CD4-positive, alpha-beta T cell (primary cell): ENCODE measurements around the gene C1R. TPM values are rescaled to one million over a fixed set of nuclear protein-coding genes. Genes with fewer than 3 reads are reported as not detected.

Source experiments
- ATAC-seq: fragments of 200-7000 bp; cut with Tn5 transposase; one replicate; pipeline ENCODE4 v1.10.0; 2022; ENCODE audit warnings: mild to moderate bottlenecking; ENCODE audit not compliant: poor library complexity
- CTCF ChIA-PET: fragments of 350-600 bp; sonication (Branson Sonifier 250); formaldehyde crosslinking; loops from one replicate; lab custom pipeline; 2021; ENCODE audit warnings: antibody characterized with exemption, inconsistent platforms; lab: Charles Lee
- POLR2A ChIA-PET: fragments of 350-600 bp; sonication (Branson Sonifier 250); formaldehyde crosslinking; loops from one replicate; lab custom pipeline; 2021; ENCODE audit warnings: antibody characterized with exemption, inconsistent platforms; lab: Charles Lee
- DNase-seq, 14 experiments: peaks; one replicate each; pipeline ENCODE4 v3.0.0-alpha.2; 2013 to 2020; ENCODE audit warnings: mixed read lengths in 2 of 14
- H3K27ac ChIP-seq, 2 donors: one replicate each; pipeline versions ENCODE4 v1.5.1 to v1.7.0; 2013; ENCODE audit warnings: low read length in 2 of 2, low read depth in 1 of 2, mild to moderate bottlenecking in 1 of 2
- H3K27me3 ChIP-seq, 2 experiments: 1 replicate in 1 of 2; 2 replicates in 1 of 2; pipeline versions ENCODE4 v1.6.1 to v1.7.0; 2013; ENCODE audit warnings: low read length in 2 of 2, control low read depth in 1 of 2, mild to moderate bottlenecking in 1 of 2, moderate library complexity in 1 of 2; ENCODE audit not compliant: insufficient read depth in 2 of 2, control insufficient read depth in 1 of 2
- H3K36me3 ChIP-seq: one replicate; pipeline ENCODE4 v1.6.1; 2013; ENCODE audit warnings: low read length, control low read depth; ENCODE audit not compliant: insufficient read depth
- H3K4me1 ChIP-seq: one replicate; pipeline ENCODE4 v1.6.1; 2013; ENCODE audit warnings: low read length, control low read depth; ENCODE audit not compliant: insufficient read depth
- H3K4me3 ChIP-seq: one replicate; pipeline ENCODE4 v1.5.1; 2013; ENCODE audit warnings: mild to moderate bottlenecking, low read length, moderate library complexity
- H3K9me3 ChIP-seq, 2 experiments: 1 replicate in 1 of 2; 2 replicates in 1 of 2; pipeline versions ENCODE4 v1.6.1 to v1.7.0; 2013; ENCODE audit warnings: low read length in 2 of 2, mild to moderate bottlenecking in 2 of 2, control low read depth in 1 of 2, moderate library complexity in 1 of 2; ENCODE audit not compliant: control insufficient read depth in 1 of 2, insufficient read depth in 1 of 2
- H3K27ac Mint-ChIP-seq: one replicate; pipeline ENCODE4 v1.8.0; 2020; ENCODE audit warnings: mixed read lengths
- H3K27me3 Mint-ChIP-seq: one replicate; pipeline ENCODE4 v1.8.0; 2021; ENCODE audit warnings: mixed read lengths
- H3K36me3 Mint-ChIP-seq: one replicate; pipeline ENCODE4 v1.8.0; 2021; ENCODE audit warnings: low read depth, mixed read lengths
- H3K4me1 Mint-ChIP-seq: one replicate; pipeline ENCODE4 v1.8.0; 2021; ENCODE audit warnings: low read depth, mixed read lengths
- H3K4me3 Mint-ChIP-seq: one replicate; pipeline ENCODE4 v1.8.0; 2020; ENCODE audit warnings: mild to moderate bottlenecking, mixed read lengths
- H3K9me3 Mint-ChIP-seq: one replicate; pipeline ENCODE4 v1.8.0; 2020; ENCODE audit warnings: mixed read lengths
- intact Hi-C, 2 experiments: fragments of 100-400 bp; cut with DNase I in 1 of 2; cut with micrococcal nuclease in 1 of 2; formaldehyde crosslinking; loops; one replicate each; pipeline versions ENCODE4 v1.15.1 to v1.9.0; 2023 to 2025; cut with DNase I, micrococcal nuclease
- total RNA-seq, 174 experiments: library from RNA in 2 of 174; stranded (reverse) in 2 of 174; gene quantifications; one replicate each; pipeline ENCODE4 v1.2.3 and lab custom pipeline; 2021 to 2026
- TF ChIP-seq, protein P1 (sequence below): fragments of 200-600 bp; IDR thresholded peaks from one replicate; pipeline ENCODE4 v1.8.0; 2022; ENCODE audit warnings: antibody characterized with exemption, mild to moderate bottlenecking

Gene C1R
- total RNA-seq, 2 experiments from 2014 or later: 3.1 to 4.0 TPM

DNA sequence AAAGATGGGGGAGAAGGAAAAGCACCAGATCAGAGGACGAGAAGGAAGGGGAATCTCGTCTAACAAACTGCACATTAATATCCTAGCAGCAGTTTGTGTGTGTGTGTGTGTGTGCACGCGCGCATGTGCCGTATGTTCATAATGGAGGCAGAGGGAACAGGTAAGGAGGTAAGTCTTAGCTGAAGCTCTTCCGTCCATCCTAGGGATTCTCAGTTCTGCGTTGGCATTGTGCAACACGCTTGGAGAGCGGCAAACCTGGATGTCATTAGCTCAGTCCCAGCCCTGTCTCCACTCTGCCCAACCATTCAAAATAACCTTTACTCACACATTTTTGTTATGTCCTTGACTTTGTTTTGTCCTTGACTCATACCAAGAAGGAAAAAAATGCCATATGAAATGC is 1.6 kb upstream of the C1R start:
- CTCF ChIA-PET: interaction anchor here (1.0 kb wide), 1 partner anchor 224 kb away, joined by 3 read pairs; no protein-coding TSS in a partner anchor
- H3K27ac Mint-ChIP-seq: no peak overlapping the region
- H3K4me3 Mint-ChIP-seq: no peak overlapping the region
- TF ChIP-seq, protein P1, sequence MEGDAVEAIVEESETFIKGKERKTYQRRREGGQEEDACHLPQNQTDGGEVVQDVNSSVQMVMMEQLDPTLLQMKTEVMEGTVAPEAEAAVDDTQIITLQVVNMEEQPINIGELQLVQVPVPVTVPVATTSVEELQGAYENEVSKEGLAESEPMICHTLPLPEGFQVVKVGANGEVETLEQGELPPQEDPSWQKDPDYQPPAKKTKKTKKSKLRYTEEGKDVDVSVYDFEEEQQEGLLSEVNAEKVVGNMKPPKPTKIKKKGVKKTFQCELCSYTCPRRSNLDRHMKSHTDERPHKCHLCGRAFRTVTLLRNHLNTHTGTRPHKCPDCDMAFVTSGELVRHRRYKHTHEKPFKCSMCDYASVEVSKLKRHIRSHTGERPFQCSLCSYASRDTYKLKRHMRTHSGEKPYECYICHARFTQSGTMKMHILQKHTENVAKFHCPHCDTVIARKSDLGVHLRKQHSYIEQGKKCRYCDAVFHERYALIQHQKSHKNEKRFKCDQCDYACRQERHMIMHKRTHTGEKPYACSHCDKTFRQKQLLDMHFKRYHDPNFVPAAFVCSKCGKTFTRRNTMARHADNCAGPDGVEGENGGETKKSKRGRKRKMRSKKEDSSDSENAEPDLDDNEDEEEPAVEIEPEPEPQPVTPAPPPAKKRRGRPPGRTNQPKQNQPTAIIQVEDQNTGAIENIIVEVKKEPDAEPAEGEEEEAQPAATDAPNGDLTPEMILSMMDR: no peak
- ATAC-seq (no peak), DNase-seq (no peak)
- no peaks in the 10 kb centered on the region for H3K27me3 ChIP-seq
- intact Hi-C loops: loop anchor here in 1 of 2 experiments (2.0 to 5.0 kb wide), 2 partner anchors 117 to 225 kb away; no protein-coding TSS in a partner anchor
- peaks cover 8% of the 10 kb centered on the region for H3K36me3 Mint-ChIP-seq
- peaks cover 8% of the 10 kb centered on the region for H3K4me1 Mint-ChIP-seq
- no peaks in the 10 kb centered on the region for H3K9me3 ChIP-seq
- no peak overlapping the region for H3K27ac ChIP-seq
- H3K4me3 ChIP-seq: no peak overlapping the region
- POLR2A ChIA-PET: interaction anchor here (1.1 kb wide), 1 partner anchor 224 kb away, joined by 3 read pairs; no protein-coding TSS in a partner anchor
- H3K27me3 Mint-ChIP-seq: no peaks in the 10 kb centered on the region
- H3K9me3 Mint-ChIP-seq: no peaks in the 10 kb centered on the region
- peaks cover 13% of the 10 kb centered on the region for H3K4me1 ChIP-seq
- H3K36me3 ChIP-seq: peaks cover 8% of the 10 kb centered on the region

DNA sequence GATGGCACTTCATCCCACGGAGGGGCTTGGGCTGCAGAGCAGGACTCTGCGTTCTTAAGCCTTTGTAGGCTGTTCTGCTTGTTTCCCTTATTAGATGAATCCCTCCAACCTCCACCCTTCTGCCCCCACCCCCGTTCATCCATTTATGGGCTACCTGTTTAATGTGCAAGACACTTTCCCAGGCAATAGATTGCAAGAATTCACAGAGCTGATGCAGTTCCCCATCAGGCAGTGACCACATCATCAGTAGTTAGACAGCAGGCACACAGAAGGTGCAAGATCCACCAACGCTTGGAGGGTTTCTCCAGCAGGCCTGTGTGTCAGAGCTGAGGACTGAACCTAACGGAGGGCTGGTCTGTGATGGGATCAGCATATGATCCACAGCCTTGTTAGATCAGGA is 1.2 kb upstream of the C1R start:
- CTCF ChIA-PET: interaction anchor here (0.7 to 1.0 kb wide), 2 partner anchors 14 to 224 kb away, joined by 3 read pairs; no protein-coding TSS in a partner anchor
- TF ChIP-seq, protein P1: no peak
- no peak overlapping the region for H3K27ac Mint-ChIP-seq

DNA sequence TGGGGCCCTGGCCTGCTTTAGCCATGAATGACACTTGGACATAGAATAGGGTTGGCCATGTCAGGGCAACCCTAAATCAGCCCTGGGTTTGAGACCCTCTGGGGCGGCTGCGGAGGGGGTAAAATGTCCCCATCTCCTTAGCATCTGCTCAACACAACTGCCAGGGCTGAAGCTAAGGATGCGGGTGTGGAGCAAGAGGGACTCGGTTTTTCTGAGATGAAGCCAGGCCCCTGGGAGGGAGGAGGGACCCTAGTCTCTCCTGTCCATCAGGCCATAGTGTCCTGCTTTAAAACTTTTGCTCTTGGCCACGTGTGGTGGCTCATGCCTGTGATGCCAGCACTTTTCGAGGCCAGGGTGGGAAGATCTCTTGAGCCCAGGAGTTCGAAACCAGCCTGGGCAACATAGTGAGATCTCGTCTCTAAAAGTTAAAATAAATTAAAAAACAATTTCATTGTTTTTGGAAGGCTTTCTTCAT is 778 bp upstream of the C1R start:
- ChIA-PET CTCF (interaction anchor here (0.7 to 1.0 kb wide), 2 partner anchors 15 to 223 kb away, joined by 3 read pairs; no protein-coding TSS in a partner anchor), POLR2A (interaction anchor here (1.1 to 1.4 kb wide), 3 partner anchors 14 to 224 kb away, joined by 3 to 5 read pairs (median 5); no protein-coding TSS in a partner anchor)
- Mint-ChIP-seq H3K27ac (no peak overlapping the region), H3K36me3 (no peaks in the 10 kb centered on the region), H3K9me3 (no peaks in the 10 kb centered on the region), H3K4me1 (peaks cover 8% of the 10 kb centered on the region), H3K4me3 (no peak overlapping the region), H3K27me3 (no peaks in the 10 kb centered on the region)
- Histone ChIP-seq H3K4me3 (no peak overlapping the region), H3K36me3 (peaks cover 2% of the 10 kb centered on the region), H3K27ac (no peak overlapping the region), H3K4me1 (peaks cover 13% of the 10 kb centered on the region), H3K9me3 (no peaks in the 10 kb centered on the region), H3K27me3 (no peaks in the 10 kb centered on the region)
- no peak for ATAC-seq
- TF ChIP-seq, protein P1: no peak
- DNase-seq: no peak
- intact Hi-C loops: loop anchor here (1.0 to 5.0 kb wide), 4 partner anchors 116 to 224 kb away; no protein-coding TSS in a partner anchor

More for the DNA sequence above, 1.2 kb upstream of the C1R start:
- peaks cover 4% of the 10 kb centered on the region for H3K36me3 ChIP-seq
- H3K4me3 ChIP-seq: no peak overlapping the region
- intact Hi-C loops: loop anchor here in 1 of 2 experiments (2.0 to 5.0 kb wide), 2 partner anchors 116 to 225 kb away; no protein-coding TSS in a partner anchor
- no peak overlapping the region for H3K27ac ChIP-seq
- H3K27me3 ChIP-seq: no peaks in the 10 kb centered on the region
- Mint-ChIP-seq H3K9me3 (no peaks in the 10 kb centered on the region), H3K27me3 (no peaks in the 10 kb centered on the region), H3K4me1 (peaks cover 8% of the 10 kb centered on the region), H3K4me3 (no peak overlapping the region), H3K36me3 (peaks cover 5% of the 10 kb centered on the region)
- no peak for DNase-seq
- H3K9me3 ChIP-seq: no peaks in the 10 kb centered on the region
- H3K4me1 ChIP-seq: peaks cover 13% of the 10 kb centered on the region
- no peak for ATAC-seq
- POLR2A ChIA-PET: interaction anchor here (1.1 to 1.4 kb wide), 3 partner anchors 14 to 224 kb away, joined by 3 to 5 read pairs (median 5); no protein-coding TSS in a partner anchor
